GM19025 (cell line): ENCODE measurements around the gene PRKCQ.

Experiments
- ATAC-seq: cut with Tn5 transposase; IDR thresholded peaks from one replicate; pipeline ENCODE4 v1.9.1; 2021; ENCODE audit warnings: mild to moderate bottlenecking, low read depth, moderate library complexity; ENCODE audit not compliant: unreplicated experiment

The PRKCQ gene

DNA sequence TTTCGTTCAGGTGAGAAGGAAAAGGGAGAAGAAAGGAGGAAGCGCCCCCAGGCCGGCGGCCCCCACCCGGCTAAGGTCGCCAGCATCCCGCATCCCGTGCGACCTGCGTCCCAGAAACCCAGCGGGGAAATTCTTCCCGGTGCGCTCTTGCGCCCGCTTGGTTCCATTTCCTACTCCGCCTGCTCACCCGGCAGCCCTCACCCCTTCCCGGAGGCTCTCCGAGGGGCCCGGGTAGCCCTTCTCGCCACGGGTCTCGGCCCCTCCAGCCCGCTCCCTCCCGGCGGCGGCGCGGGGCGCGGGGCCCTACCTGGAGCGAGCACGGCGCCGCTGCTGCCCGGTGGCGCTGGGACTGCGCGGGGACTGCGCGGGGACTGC, at the start of gene PRKCQ:
Gene PRKCQ, minus strand, starts transcription at position 373 of the 375 bp plus-strand sequence. CDS start 65,141 bp downstream, outside the sequence.
- ATAC-seq: peak; percentile 26

DNA sequence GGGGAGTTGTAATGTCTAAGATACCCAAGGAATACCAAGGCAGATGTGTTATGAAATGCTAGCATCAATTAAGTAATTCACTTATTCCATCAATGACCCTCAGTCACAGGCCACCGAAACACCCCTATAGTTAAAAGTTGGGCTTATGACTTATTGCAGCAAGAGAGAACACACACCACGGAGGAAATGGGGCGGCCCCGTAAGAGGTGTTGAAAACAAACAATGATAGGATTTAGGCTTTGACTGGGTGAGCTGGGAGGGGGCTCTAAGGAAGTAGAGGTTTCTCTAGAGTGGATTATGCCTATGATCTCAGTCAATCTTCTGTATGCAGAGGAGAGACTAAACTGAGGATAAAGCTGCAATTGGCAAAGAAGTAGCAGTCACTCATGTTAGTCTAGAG, 45.4 kb upstream of the PRKCQ start:
- ATAC-seq: no peak

DNA sequence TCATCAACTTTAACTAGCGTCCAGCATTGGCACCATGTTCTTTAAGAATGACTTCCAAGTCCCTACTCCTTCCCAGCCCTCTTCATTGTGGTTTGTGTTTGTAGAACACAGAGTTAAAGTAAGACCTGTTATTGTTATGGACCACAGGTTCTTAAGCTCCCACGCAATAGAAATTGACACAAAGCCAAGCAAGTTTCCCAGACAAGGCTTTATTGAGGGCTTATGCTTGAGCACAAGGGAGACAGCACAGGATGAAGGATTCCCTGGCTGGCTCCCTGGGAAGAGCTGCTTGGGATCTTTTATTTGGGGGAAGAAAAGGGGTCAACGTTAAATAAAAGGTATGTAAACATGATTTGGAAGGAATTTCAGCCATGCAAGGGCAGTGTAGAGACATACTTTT, 44.3 kb upstream of the PRKCQ start:
- no peak for ATAC-seq

DNA sequence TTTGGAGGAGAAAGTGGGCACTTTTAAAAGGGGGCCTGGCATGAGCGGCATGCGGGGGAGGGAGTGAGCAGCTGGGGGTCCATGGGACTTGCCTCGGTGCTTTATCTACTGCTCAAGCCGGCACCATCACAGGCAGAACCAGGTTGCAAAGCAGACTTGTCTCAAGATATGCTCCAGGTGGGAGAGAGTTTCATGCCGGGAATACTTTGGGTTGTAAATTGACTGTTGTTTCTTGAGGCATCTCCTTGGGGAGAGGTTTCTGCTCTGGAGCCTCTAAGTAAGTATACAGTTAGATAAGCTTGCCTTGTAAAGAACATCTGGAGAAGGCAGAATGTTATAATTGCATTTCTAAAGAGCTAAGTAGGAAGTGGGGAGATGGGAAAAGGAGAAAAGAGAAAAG, 42.8 kb upstream of the PRKCQ start:
- ATAC-seq: no peak

DNA sequence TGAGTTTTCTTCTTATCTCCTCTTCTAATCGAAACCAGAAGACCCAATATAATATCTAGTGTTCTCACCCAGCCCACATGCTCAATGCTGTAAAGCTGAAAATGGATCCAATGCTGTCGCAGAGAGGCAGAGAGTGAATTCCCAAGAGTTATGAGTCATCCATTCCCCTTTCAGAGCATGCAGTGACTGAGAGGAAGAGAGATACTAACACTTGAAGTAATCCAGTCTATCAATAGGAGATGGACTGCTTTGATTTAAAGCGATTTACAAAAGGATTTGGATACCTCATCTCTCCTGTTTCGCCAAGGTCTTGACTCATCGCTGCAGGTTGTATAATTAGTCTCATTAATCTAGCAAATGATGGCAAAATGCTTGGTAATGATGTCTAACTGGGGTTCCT, 41.5 kb upstream of the PRKCQ start:
- no peak for ATAC-seq

DNA sequence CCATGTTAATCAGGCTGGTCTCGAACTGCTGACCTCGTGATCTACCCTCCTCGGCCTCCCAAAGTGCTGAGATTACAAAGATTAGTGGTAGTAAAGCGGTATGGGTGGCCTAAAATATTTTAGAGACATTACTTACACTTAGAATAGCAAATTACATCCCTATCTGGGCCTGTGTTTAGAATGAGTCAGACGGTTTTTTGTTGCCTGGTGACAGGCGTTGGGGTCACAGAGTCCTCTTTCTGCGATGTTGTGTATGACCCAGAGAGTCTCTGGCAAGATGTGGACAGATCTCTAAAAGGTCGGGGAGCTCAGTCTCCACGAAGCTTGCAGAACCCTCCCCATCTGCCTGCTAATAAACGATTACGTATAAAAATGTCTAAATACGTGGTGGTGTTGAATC, 39.6 kb upstream of the PRKCQ start:
- no peak for ATAC-seq

DNA sequence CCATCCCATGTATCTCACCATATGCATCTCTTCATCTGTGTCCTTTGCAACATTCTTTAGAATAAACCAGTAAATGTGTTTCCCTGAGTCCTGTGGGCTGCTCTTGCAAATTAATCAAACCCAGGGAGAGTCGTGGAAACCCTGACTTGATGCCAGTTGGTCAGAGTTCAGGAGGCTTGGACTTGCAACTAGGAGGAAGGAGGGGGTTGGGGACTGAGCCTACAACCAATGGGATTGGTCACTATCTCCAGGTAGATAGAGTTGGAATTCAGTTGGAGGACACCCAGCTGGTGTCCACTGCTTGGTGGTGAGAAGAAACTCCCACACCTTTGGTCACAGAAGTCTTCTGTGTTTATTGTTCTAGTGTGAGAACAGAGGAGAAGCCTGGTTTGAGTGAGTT, 38.3 kb upstream of the PRKCQ start:
- no peak for ATAC-seq

DNA sequence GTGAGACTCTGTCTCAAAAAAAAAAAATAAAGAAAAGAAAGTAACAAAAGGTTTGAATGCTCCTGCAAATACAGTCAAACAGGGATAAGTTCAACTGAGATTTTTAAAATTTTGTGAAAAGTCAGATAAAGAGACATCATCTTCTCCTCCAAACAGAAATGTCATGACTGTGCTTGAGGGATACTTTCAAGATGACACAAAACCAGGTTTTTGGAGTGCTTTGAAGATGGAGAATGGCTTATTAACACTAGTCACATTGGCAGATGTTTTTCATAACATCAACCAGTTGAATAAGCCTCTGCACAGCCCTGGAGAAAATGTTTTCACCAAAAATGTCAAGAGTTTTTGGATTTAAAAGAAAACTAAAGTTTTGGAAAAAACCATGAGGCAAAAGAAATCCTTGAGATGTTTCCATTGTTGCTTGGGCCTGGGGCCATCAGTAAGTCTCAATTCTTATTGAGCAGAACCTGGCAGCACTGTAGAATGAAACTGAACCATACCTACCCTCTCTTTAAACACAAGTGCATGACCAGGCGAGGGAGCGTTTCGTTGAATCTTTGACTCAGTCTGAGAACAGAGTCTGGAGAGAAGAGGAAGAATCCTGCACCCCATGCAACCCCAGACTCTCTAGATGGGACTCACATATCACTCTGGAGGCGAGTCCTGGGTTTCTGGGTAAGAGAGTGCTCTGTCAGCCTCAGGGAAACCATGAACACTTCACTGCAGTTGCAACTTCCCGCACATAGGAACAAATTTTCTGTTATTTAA, 37.4 kb upstream of the PRKCQ start:
- ATAC-seq: no peak

DNA sequence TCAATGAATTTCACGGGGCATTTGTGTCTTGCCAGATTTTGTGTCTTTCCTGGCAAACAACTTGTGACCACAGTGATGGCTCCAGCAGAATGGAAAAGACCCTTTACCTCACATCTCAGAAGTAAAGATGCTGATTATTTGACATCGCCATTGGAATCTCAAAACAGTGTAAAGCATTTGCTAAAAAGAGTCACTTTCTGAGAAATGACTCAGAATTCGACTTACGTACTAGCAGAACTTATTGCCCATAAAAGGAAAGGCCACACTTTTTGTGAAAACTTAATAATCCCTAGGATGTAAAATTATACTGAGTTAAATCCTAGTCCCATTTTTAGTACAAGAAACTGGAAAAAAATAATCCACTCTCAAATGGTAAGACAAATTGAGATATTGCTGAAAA, 35.9 kb upstream of the PRKCQ start:
- no peak for ATAC-seq

DNA sequence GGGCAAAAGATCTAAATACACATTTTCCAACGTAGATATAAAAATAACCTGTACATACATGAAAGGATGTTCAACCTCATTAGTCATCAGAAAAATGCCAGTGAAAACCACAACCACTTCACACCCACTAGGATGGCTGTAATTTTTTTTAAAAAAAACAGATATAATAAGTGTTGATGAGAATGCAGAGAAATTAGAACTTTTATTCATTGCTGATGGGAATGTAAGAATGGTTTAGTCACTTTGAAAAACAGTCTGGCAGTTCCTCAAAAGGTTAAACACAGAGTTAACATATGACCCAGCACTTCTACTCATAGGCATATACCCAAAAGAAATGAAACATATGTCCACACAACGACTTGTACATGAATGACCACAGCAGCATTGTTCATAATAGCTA, 32.3 kb upstream of the PRKCQ start:
- no peak for ATAC-seq

DNA sequence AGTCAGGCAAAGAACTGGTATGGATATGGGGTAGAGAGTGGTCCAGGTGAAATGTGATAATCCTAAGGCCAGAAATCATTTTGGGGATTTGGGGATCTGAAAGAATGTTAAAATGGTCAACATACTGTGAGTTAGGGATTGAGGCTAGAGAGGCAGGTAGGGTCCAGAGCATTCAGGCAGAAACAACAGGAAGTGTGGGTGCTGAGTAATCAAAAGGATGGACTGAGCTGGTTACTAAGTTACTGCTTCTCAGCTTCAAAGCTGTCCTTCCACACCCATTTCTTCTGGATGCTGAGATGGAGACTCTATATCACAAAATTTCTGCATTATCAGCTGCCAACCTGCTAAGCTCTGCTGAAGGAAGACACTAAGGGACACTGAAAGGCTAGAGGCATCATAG, 30.6 kb upstream of the PRKCQ start:
- ATAC-seq: no peak

DNA sequence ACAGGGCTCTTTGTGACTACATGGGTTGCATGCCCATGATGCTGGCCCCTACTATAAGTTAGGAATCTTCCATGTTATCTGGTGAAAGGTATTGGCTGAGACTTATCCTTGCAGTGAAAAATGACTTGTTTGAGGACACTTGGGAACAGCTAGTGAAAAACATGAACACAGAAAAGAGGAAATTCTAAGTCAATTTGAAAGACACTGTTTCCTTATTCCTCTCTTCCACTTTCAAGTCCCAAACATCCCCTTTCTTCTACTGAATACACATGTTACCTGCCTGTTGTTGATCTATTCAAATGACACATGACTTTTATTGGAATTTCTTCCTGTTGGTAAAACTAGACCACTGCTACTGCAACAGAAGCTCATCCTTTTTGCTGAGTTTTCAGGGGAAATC, 29.5 kb upstream of the PRKCQ start:
- no peak for ATAC-seq

DNA sequence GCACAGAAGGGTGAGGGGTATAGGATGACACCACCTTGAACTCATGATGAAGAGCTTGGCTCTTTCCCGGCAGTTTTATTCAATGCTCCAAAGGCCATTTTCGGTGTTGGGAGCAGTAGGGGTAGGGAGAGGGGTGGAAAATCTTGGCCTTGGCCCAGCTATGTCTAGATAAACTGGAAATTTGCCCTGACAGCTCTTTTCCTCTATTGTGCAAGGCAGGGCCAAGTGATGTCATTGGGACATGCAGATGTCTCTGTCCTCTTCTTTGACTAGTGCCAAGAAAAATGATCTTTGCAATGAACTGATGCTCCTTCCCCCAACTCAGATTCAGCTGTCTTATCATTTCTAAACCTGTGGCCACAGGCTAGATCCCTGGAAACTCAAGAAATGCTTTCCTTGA, 27.7 kb upstream of the PRKCQ start:
- no peak for ATAC-seq

DNA sequence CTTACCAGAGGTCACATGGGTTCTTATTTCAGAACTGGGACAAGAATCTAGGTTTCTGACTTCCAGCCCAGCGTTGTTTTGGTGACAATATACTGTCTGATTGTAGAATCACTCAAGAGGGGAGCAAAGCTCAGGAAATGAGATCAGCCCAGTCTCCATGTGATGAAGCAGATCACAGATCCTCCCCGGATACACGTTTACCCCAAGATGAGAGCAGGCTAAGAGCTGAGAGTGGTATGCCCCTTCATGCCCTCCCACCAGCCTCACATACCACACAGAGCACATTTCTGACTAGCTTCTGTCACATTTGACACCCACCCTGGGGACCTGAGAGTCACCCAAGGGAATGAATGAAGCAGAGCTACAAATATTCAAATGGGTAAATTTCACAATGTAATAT, 27.1 kb upstream of the PRKCQ start:
- ATAC-seq: no peak

DNA sequence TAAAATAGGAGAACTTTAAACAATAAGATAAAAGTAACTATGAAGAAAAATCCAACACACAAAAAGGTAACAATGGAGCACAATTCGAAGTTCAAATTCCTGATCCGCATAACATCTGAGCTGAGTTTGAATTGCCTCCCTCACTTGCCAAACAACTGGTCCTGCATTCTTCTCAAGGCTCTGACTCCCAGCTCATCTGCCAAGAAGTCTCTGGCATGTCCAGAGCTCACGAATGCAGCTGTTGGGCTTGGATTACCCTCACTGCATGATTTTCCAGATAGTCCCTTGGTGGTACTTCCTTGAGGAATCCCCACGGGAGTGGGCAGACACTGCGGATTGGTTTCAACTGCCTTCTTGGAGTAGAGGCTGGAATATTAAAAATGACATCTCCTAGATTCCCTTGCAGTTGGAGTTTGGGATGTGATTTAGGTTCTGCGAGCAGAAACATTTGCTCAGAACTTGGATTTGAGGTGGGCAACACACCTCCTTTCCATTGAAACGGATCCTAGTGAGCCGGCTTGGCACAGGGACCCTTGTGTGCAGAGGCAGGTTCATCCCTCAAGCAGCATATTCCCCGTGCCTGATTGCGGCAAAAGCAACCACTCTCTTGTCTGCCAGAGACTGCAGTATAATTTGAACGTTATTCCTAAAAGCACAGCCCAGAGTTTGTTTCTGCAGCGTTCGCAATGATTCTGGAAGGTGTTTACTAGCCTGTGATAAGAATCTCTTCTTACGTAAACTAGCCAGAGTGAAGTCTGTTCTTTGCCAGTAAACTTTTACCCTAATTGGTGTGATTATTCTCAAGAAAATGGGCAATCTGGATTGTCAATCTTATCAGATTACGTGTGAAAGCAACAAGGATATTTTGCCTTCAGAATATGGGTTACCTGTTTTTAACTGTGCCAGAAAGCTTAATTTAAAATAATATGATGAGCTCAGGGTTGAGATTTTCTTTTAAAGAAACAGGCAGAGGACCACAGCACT, 23.4 kb upstream of the PRKCQ start:
- no peak for ATAC-seq

DNA sequence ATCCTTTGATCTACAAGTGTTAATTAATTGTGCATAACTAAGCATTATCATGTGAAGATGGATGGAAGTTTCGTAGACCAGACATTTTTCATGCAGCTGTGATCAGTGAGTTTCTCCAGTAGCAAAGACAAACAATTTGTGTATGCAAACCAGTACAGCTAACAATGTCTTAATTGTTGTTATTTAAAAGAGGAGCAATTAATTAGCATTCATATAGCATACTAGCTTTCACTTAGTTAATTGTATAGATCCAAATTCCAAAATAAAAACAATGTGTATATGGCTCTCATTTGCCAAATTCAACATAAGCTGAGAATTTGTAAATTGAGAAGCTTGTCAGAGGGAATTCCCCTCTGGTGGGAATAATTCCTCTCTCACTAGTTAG, 22.6 kb upstream of the PRKCQ start:
- no peak for ATAC-seq

DNA sequence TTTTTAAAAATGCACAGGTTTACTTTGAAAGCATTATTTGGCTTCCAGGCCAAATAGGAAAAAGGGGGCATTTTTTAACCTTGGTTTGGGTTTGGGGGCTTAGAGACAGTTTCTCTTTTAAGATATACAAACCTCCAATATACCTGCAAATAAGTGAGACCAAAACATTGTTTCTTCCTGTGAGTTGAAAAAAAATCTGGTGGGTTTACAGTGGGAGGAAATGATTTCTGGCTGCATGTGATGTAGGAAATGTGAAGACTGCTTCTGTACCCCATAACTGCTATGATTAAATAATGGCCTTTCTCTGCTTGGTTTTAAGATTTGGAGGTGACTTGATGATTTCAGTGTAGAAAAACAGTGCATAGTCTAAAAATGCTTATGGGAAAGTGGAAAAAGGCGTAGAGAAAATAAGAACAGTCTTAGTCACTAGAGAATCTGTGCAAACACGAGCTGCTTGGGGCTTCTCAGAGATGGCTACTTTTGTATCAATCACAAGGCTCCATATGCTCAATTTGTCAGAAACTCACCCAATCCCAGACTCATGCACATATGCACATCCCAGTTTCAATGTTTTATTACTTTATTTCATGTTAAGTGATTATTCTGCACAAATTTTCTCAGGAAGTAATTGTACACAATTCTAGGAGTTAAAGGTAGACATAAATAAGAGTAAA, 22.1 kb upstream of the PRKCQ start:
- ATAC-seq: no peak

DNA sequence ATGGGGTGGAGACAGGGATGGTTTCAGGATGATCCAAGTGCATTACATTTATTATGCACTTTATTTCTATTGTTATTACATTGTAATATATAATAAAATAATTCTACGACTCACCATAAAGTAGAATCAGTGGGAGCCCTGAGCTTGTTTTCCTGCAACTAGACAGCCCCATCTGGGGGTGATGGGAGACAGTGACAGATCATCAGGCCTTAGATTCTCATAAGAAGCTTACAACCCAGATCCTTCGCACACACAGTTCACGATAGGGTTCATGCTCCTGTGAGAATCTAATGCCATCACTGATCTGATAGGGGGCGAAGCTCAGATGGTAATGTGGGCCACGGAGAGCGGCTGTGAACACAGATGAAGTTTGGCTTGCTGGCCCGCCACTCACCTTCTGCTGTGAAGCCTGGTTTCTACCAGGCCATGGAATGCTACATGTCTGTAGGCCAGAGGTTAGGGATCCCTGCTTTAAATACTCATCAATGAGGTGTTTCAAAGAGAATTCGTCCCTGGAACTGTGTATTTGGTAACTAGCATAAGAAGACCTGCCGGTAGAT, 21.2 kb upstream of the PRKCQ start:
- no peak for ATAC-seq

DNA sequence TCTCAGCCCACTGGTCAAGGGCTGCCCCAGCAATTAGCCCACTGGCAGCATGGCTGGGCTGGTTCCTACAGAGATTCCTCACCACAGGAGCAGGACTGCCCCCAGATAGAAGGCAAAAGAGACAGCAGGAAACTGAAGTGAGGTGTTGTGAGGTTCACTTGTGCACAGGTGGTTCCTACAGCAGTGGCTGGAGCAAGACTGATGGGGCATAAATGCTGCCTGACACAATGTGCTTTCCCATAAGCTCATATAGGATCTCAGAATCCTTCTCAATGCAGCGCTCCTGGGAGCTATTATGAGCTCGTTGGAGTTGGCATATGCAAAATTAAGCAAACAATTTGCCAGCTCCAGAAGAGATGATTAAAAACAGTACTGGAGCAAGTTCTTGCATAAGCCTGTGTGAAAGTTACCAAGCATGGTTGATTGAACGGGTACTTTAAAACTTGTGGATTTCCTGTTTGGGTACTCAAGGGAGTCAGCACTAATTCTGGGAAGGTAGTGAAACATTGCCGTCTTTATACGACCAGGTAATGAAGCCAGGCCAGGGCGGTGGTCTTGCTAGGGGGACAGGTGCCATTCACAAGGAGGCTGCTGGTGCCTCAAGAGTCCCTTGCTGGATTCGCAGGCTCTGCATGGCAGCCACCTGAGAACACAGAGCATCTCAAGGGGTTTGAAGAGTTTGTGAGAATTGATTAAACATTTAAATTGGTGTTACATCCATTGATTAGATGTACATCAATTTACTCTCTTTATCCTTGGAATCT, 20.3 kb upstream of the PRKCQ start:
- no peak for ATAC-seq

DNA sequence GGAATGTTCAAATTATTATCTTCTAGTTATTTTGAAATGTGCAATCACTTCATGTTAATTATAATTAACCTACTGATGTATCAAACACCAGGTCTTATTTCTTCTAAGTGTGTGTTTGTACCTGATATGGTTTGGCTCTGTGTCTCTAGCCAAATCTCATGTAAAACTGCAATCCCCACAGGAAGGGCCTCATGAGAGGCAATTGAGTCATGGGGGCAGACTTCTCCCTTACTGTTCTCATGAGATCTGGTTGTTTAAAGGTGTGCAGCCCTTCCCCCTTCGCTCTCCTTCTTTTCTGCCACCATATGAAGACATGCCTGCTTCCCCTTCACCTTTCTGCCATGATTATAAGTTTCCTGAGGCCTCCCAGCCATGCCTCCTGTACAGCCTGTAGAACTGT, 18.6 kb upstream of the PRKCQ start:
- ATAC-seq: no peak
